ENCODE results near the gene IL6ST.

The IL6ST gene

DNA sequence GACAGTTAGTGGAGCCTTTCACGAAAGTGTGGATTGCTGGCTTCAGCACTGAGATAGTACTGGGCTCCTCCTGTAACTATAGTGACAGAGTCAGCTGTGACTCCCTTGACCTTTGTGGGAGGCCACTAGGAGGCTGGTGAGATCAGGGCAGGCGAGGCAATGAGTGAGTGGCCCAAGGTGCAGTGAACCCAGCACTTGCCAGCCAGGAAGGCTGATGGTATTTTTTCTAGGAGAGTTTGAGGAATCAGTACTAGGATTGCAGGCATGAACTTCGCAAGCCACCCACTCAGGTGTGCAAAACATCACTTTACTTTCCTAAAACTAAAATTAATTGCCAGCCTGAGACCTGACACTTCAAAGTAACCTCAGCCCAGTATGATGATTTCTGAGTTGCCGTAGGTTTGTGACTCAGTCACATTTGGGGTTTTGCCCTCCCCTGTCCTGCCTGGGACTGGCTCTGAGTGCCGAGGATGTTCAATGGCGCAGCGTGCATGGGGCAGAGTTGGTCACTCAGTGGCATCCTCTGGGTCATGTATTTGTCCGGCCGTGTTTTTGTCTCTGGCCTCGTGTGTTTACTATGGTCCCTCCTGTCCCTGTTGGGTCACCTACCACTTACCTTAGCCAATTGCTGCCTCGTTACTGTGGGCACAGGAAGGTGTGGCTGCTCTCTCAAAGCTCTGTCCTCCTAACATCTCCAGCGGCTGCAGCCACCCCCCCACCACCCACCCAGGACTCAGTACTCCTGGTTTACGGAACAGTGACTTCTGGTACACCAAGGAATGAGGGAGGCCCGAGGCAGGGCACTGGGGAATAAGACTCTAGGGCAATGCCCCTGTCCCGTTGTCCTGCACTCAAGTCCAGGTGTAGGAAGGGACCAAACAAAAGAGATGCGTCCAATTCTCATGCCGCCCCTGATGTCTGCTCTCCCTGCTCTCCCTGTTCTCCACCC lies 76.4 kb downstream of the IL6ST start:
- peak in 1 of 2 donors; percentile 15 for DNase-seq

DNA sequence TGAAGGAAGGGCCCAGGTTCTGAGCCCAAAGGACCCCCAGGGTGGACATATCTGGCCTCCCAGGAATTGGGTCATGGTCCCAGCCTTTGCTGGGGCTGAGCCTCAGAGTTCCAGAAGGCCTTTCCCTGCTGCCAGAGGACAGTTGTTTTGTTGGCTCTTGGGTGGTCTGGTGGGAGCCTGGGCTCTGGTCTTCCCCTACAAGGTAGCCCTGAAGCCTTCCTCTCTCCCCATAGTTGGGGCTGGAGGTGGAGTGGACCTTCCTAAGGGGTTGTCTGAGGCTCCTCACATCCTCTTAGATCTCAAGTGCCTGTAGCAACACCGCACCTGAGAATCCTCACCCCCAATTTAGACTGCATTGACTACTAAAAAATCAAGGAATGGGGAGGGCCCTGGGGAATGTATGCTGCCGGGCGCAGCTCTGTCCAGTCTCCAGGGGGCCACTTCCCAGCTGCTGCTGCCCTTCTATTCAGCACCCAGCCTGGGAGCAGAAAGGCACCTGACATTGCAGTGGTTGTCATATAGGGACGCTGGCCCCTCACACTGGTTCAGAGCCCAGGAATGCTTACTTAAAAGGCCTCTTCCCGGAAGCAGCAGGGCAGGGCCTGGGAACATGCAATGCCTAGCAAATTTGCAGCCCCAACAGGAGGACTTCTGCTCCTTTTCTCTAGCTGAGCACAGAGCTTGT lies 77.2 kb downstream of the IL6ST start:
- DNase-seq = no peak

DNA sequence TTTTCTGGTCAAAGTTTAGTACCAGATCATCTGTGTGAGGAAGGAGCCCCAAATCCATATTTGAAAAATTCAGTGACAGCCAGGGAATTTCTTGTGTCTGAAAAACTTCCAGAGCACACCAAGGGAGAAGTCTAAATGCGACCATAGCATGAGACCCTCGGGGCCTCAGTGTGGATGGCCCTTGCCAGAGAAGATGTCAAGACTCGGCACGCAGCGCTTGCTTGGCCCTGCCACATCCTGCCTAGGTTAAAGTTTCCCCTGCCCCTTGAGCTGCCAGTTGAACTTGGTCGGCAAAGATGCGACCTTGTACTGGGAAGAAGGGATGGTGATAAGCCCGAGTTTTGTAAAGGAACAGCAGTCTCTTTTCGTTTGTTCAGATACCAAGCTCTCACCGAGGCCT lies 77.8 kb downstream of the IL6ST start:
- no peak for DNase-seq

DNA sequence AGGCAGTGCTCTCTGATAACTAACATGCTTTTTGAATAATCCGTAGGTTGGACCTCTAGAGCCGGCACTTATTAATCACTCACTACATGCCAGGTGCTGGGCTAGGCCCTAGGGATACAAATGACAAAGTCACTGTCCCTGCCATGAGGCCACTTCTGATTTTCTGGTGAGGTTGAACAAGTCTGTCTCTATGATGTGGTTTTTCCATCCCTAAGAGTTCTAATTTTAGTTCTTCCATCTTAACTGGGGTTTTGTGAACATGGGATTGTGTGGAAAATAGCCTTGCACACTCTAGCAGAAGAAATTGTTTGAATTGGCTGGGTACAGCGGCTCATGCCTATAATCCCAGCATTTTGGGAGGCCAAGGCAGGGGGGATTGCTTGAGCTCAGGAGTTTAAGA lies 79.0 kb downstream of the IL6ST start:
- DNase-seq = no peak

DNA sequence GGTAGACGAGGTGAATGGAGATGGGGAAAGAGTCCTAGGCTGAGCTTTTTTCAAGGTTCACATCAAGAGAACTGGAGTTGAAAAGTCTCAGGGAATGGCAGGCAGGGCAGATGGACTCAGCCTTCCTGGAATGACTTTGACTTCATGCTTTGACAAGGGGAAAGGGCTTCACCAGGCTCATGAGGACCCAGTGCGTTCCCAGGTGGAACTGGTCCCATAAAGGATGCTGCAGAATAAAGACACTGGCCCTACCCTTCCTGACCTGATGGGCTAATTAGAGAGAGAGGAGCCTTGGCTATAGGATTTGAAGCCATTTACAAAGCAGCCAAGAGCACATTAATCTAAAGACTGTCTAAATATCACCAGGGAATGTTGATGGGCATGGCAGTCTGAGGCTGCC lies 79.8 kb downstream of the IL6ST start:
- DNase-seq = no peak

DNA sequence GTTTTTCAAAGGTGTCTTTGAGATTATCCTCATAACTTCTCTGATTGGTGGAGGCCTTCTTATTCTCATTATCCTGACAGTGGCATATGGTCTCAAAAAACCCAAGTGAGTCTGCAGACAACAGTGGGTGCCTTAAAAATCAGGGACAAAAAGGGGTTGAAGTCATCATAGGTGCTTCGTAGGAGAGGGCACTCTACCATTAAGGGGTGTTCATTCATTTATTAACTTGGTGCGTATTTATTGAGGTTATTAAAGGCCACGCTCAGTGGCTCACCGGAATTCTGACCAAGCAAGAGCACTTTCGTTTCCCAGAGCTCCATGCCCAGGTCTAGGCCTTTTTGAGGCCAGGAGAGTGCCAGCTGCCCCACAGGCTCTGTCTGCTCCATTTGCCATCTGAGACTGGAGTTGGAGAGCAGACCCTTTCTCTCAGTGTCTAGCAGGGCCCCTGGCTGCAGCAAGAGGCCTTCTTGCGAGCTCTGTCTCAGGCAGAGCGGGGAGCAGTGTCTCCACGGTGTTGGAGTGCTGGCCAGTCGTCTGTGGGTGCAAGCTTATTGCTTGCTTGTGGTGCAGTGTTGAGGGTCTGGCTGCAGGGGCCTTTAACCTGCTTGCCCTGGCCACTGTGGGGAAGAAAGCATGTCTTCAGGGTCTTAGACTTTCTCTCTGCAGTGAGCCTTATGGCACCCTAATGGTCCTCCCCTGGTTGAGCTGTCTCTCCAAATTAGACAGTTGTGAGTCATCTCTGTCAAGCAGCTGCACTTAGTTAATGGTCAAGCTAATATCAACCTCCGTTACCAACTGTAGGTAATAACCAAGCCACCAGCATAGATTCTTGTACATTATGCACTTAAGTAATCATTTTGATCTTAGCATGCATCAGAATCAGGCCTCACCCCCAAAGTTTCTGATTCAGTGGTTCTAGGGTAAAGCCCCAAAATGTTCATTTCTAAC lies 81.0 kb downstream of the IL6ST start:
- no peak for DNase-seq

DNA sequence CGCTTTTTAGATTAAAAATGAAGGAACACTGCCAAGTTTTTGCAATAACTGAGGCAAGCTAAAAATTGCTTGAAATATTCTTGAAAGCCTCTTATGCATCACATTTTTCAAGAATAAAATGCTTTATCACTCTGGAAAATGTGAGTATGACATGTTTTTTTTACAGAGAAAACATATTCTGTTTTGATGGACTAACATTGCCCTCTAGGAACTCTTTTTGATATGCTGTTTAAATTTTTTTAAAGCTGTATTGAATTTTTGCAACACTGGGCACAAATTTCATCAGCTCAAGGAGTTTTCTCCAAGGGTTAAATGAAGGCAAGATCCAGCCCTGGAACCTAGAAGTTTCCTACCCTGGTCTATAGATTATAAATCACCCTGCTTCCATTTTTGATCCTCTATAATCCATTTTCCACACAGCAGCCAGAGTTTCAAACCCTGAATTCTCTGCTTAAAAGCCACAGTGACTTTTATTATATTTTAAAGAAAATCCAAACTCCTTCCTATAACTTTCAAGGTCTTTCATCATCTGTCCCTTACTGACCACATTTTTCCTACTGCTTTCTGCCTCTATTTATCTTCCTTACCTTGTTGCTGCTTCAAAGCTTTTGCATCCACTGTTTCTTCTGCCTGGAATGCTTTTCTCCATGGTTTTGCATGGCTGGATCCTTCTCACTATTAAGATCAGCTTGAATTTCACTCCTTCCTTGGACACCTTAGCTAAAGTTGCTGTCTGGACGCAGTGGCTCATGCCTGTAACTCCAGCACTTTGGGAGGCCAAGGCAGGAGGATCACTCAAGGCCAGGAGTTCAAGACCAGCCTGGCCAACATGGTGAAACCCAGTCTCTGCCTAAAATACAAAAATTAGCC lies 82.7 kb downstream of the IL6ST start:
- peak in 1 of 2 donors; percentile 25 for DNase-seq

DNA sequence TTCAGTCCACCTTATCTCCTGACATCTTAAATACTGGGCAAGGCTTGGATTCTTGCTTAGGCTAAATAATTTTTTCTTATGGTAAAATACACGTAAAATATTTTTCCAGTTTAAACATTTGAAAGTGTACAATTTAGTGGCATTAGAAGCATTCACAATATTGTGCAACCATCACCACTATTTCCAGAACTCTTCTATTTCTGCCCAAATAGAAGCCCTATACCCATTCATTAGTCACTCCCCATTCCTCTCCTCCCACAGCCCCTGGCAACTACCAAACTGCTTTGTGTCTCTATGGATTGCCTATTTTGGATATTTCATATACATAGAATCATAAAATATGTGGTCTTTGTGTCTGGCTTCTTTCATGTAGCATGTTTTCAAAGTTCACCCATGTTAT lies 86.0 kb downstream of the IL6ST start:
- DNase-seq = no peak

DNA sequence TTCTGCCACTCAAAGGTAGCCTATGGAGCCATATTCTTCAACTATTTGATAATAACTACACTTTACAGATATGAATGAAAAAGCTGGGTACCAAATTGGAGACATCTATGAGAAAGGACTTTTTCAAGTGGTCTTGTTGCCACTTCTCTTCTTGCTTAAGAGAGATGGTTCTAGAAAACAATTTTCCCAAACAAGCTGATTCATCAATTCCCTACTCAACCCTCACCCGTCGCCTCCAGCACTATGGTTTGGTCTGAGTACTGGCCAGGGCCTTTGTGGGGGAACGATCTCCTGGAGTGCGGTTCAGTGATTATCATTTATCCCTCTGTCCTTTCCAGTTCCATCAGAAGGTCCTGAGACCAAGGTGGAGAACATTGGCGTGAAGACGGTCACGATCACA lies 86.8 kb downstream of the IL6ST start:
- DNase-seq = no peak

DNA sequence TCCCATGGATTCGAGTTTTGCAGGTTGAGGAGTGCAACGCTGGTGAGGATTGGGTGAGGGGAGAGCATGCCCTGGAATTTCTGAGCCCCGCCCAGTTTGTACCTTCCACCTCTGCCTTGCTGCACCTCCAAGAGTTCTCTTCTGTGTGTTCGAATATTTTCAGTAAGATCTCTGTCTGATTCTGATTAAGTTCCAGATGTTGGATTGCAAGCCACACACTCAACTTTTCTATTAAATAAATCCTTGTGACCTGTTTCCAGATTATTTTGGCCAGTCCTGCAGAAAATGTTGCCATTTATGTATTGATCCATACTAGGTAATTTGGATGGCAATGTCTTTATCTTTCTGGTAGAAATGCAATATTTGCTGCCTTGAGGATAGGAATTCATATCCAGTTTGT lies 89.5 kb downstream of the IL6ST start:
- DNase-seq = no peak

DNA sequence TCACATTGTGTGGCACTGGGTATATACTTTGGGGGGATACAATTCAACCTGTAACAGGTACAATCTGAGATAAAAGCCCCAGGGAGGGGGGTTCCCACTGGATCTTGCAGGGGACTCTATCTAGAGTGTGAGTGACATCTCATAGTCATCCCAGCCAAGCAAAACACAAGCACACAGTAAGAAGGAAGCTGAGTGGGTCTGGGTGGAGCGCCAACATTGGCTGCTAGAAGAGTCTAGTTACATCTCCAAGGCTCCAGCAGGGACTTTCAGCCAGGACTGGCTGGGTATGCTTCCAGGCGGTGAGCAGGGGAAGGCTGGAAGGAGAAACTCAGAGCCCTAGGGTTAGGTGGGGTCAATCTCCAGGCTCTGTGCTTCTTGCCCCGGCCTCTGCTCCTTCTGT lies 90.6 kb downstream of the IL6ST start:
- peak; percentile 19 to 33 for DNase-seq

DNA sequence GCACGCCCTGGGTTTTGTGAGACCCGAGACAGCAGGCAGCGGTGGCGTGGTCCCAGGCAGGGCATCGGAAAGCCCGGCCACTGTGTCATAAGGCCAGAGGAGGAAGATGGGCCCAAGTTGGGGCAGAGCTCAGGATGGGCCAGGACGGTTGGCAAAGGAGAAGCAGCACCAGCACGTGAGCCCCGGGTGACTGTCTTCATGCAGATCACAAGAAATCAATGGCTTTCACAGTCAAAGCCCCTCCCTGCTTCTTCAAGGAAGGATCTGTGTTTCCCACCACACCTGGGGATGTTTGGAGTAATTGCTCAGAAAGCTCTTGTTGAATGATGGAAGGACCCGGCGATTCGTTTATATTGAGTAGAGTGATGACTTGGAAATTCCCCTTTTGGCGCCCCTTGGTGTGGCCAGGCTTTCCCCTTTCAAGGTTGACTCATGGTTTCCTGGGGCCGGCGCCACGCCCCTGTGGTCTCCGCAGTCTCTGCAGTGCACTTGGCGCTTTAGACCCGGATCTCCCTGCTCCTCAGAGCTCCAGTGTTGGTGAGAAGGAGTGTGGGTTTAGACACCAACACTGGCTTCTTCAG lies 91.6 kb downstream of the IL6ST start:
- DNase-seq = peak; percentile 84 to 92

DNA sequence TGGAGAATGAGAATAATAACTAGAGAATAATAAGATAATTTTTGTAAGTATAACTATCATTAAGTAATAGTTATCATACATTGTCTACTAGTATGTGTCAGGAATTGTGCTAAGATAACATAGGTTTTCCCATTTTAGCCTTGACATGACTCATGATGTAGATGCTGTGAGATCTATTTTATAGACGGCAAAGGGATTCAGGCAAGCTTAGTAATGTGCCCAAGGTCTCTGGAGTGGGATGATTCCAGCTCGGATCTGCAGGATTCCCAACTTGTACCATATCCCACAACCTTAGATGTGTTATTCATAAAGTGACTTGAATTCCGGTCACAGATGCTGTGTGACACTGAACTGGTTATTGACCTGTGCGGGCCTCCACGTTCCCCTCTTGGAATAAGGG lies 92.1 kb downstream of the IL6ST start:
- DNase-seq = no peak

DNA sequence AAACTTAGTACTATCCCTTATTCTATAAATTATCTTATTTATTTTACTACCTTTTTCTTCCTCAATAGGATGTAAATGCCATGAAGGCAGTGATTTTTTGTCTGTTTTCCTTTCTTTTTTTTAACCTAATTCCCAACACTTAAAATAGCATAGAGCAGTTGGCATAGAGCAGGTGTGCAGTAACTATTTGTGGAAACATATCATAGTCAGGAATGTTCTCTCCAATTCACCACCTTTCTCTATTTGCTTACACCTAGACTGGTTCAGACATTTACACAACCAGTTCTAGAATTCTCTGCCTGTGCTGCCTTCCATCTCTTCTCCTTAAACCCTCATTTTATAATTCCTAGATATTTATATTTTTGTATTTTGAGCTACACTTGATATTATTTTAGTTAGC lies 94.0 kb downstream of the IL6ST start:
- no peak for DNase-seq

DNA sequence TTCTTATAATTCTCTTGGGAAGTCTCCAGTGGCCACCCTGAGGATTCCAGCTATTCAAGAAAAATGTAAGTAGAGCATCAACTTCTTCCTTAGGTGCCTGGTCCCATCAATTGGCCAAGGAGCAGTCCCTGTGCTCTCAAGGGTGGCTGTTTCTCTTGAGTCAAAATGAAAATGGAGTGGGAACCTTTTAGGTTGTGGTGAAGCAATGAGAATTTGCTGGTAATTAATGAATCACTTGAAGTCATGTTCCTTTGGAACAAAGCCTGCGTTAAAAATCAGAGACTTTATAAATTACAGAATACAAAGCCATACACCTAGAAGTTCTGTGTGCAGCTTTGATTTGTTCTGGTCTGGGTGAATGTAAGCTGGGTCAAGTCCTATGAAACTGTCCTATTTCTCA lies 94.7 kb downstream of the IL6ST start:
- no peak for DNase-seq

DNA sequence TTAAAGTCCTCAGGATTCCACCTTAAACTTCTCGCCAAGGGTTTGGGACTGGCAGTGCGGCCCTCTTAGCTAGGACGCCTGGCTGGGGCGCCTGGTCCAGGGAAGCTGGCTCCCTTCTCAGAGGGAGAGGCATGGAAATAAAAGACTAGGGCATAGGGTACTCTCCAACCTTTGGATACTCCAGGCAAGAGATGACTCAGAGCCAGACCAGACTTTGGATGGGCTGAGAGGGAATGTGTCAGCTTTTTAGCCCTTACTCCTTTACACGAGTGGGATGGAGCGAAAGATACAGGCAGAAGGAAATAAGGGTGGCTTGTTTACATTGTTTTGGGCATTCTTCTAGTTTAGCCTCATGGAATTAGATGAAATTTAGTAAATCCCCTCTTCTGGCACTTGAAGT lies 95.4 kb downstream of the IL6ST start:
- DNase-seq = no peak

DNA sequence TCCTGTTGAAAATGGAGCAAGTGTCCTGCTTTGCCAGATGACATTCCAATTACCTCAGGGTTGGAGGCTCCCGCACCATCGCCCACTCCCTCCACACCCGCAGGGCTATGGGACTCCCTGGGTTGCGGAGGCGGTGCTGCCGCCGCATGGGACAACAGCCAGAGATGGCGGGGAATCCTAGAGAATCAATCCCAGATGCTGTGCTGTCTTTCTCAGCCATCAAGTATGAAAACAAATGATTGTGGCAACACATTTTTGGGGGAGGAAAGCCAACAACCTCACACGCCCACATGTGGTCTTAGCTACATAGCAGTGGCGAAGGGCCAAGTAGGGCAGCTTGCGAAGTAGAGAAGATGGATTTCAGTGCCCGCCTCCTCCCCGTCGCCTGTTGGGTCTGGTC lies 96.9 kb downstream of the IL6ST start:
- peak in 1 of 2 donors; percentile 27 for DNase-seq

DNA sequence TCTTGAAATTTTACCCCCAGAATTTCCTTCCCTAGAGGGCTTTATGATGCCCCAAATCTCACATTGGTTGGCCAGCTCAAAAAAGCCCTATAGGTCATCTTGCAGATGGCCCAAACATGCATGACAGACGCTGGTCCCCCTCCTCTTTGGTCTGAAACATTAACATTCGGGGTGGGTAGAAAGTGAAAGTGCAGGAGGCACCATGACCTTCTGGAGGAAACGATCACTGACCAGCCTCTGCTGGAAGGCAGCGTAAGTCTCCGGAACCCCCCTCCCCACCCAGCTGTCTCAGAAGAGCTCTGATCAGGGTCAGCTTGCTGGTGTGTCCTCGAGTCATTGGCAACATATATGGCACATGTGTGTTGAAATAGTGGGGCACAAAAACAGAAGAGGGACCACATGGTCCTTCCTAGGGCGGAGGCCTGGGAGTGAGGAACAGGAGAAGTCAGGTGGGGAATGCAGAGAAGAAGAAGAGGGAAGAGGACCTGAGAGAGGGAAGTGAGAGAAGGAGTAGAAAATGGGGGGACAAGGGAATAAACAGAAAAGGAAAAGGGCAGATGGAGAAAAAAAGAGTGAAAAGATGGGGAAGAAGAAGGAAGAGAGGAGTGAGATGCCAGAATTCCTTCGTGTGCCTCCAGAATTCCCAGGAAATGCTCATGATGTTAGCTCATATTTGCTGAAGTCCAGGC lies 97.4 kb downstream of the IL6ST start:
- DNase-seq = no peak

DNA sequence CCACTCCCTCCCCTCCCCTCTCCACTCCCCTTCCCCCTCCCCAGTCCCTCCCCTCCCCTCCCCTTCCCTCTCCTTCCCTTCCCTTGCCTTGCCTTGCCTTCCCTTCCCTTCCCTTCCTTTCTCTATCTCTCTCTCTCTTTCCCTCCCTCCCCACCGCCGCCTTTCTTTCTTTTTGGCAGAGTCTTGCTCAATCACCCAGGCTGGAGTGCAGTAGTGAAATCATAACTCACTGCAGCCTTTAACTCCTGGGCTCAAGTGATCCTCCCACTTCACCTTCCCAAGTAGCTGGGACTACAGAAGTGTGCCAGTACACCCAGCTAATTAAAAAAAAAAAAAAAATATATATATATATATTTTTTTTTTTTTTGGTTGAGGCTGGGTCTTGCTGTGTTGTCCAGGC lies 98.1 kb downstream of the IL6ST start:
- DNase-seq = no peak

DNA sequence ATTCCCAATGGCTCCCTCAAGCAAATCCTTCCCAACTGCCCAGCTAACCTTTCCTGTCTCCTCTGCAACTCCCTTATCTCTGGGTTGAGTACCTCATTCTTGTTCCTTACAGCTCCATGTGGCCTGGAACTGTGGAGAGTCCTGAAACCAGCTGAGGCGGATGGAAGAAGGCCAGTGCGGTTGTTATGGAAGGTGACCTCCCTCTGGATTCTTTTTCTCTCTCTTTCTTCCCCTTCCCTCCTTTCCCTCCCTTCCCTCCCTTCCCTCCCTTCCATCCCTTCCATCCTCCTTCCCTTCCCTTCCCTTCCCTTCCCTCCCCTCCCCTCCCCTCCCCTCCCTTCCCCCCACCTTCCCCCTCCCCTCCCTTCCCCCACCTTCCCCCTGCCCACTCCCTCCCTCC lies 98.5 kb downstream of the IL6ST start:
- no peak for DNase-seq

DNA sequence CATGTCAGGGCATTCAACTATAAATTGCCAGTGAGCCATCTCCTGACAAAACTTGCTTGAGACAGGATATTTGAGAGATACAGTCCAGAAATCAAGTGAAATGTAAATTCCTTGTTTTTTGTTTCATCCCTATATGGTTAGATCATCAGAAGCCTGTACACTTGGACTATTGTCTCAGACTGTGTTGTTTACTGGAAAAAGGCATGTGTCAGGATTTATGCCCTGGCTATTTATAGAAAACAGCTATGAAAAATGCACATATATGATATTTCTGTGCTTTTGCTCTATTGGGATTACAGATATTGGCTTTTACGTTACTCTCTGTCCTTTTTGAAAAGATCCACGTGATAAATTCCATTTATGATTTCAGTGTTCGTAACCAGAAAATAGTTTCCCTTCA lies 99.4 kb downstream of the IL6ST start:
- DNase-seq = no peak
